ENCODE results near the gene PAPPA.

The PAPPA gene

GRCh38 chr9:116434314-116434713 lies 280.7 kb downstream of the PAPPA start:
- DNase-seq = no peak

GRCh38 chr9:116435706-116436105 lies 282.1 kb downstream of the PAPPA start:
- DNase-seq = no peak

DNA sequence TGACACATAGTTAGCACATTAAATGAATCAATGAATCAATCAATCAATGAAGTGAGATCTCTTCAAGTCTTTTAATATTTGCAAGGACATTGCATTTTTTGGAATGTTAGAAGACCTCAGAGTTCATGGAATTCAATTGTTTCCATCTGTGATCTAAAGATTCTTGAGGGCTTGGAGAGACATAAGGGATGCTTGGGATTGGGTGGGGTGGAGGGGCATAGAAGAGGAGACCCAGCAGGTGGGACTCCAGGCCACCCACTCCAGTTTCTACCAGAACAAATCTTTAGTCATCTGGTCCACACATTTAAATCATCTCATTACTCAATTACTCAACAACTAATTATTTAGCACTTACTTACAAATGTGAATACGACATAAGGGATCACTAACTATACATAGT lies 282.5 kb downstream of the PAPPA start:
- no peak for DNase-seq

DNA sequence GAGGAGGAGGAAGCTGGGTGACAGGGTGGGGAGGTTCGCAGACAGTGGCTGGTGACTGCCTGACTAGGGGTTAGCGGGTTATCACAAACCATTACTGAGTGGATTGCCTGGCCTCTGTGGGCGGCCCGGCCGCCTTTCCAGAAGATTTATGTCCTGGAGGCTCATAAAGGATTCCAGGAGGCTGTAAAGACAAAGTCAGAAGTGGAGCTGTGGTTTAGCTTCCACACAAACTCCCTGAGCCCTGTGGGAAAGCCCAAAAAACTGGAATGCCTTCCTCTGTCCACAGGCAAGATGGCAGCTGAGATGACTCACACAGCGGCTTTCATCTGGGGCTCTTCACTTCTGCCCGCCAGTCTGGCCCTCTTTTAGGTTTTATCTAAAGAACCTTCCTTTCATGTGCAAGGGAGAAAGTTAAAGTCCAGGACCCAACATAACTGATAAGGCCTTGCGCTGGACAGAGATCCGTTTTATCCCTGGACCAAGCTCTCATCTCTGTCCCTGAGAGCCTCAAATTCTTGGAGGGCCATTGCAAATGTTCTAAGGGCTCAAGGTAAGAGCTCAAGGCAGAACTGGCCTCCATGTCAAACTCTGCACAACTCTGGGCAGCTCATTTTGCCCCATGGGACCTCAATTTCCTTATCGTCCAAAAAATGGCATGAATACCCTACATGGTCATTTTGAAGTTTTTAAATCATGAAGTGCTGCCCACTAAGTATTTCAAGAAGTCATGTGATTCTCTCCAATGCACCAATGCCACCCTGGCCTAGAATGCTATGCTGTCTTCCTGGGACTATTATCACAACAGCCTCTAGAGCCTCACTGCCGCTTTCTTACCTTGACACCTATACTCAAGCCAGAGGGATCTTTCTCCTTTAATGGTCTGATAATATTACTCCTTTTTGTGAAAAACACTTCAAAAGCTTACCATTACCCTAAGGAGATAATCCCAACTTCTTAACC lies 284.1 kb downstream of the PAPPA start:
- DNase-seq = no peak

DNA sequence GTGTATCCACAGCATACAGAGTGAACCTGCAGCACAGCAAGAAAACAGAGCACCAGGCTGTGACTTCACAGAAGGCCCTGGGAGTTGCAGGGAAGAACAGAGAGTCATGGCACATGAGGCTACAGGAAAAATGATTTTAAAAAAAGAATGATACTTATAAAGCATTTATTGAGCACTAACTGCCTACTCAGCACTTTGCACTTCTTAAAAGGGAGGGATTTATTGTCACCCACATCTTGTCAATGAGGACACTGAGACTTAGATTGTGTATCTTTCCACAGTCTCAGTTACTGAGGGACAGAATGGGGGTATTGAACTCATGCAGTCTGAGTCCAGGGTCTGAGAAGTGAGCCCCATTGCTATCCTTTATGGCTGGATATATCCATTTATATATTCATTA lies 288.9 kb downstream of the PAPPA start:
- DNase-seq = no peak

DNA sequence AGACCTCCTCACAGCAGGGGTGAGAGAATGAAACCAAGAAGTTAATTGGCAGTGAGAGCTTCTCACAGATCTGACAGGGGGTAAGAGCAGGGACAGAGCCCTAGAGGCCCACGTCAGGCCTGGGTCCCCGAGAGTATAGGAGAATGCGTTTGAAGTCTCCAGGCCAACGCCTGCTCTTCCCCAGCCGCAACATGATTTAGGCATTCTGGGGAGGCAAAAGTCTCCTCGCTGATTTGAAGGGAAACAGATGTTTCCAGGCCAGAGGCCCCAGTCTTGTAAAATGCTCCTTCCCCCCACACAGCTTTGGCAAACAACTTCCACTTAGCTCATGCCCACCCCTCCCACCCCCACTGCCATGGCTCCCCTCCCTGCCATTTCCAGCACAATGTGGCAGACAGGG lies 294.3 kb downstream of the PAPPA start:
- no peak for DNase-seq

DNA sequence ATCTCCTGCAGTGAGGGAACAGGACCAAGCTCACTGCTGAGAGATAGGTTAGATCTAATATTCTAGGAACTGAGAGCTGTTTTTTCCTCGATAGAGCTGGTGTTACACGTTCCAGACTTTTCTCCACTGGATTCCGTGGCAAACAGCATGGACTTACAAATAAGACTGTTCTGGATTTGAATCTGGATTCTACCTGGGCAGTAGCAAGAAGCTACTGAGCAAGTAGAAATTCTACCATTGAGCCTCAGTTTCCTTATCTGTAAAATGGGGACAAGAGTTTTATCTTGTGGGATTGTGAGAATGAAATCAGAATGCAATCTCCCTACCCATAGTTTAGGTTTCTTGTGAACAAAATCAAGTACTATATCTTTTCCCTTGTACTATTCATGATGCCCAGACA lies 294.8 kb downstream of the PAPPA start:
- DNase-seq = no peak

- no peak for DNase-seq
Observed at GRCh38 chr9:116449949-116450348, 296.4 kb downstream of the PAPPA start.

DNA sequence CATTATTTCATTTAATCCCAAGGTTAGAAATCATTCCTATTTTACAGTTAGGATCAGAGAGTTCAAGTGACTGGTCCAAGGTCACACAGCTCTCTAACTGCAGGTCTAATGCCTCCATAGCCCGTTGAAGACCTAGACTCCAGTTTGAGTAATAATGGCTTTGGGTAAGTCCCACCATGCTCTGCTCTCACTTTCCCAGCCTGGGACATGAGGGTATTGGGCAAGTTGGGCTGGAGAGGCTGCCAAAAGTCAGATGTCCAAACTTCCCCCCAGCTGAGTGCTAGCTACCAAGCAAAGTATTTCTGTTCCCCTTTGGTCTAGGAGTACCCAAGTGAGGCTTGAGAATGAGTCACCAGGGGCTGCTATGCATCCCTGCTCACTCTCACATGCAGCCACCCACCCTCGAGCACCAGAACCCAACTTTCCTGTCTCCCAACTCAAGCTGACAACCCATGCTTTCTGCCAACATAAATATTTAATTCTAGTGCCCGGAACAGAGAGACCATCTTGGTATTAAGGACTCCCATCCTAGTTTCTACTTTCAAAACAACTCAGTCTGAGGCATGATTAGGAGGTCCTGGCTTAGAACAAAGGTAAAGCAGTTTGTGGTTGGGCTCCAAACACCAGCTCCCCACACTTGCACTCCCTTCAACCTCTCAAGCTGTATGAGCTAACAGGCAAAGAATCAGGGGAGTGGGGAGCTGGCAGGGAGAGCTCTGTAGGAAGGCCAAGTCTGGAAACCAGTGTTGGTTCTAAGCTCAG lies 297.0 kb downstream of the PAPPA start:
- DNase-seq = no peak

DNA sequence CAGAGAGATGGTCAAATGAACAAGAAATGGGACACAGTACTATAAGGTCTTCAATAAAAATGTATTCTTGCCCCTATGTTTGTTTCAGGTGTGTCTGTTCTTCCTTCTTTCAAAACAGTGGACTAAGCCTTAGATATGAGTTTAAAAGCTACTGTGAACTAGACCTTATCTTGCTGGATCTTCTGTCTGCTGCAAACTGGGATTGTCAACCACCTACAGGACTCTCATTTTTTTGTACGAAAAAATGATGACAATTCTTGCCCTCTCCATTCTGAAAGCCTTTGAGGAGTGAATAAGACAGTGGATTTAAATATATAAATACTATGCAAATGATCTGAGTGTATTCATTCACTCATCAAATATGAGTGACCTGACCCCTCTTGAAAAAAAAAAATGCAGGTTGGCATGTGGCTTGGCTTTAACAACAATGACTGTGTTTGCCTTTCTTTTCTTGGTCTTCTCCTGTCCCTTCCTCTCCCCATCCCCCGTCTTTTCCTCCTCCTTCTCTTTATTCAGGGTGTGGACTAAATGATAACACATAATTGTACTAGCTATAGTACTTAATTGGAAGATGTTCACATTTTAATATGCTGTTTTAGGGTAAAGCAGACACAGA lies 298.0 kb downstream of the PAPPA start:
- no peak for DNase-seq

All from NCI-H1092 (cell line).